Uterus (tissue), 4 donors: ENCODE measurements around the gene EPHA2. TPM values are rescaled to one million over a fixed set of nuclear protein-coding genes. Genes with fewer than 3 reads are reported as not detected.

ENCODE experiments used
- DNase-seq, 2 donors: peaks; one replicate each; pipeline ENCODE4 v3.0.0-alpha.2; 2019 to 2020
- H3K27ac ChIP-seq, 2 donors: fragments of 200-600 bp; sonication (generic); 1 replicate in 1 of 2; 2 replicates in 1 of 2; pipeline ENCODE4 v1.5.1; 2016 to 2018
- H3K27me3 ChIP-seq, 2 donors: fragments of 200-600 bp; sonication (generic); one replicate each; pipeline ENCODE4 v1.5.1; 2018 to 2019; ENCODE audit warnings: control low read depth in 1 of 2
- H3K36me3 ChIP-seq, 2 donors: fragments of 200-600 bp; sonication (generic); one replicate each; pipeline ENCODE4 v1.5.1; 2019; ENCODE audit warnings: control low read depth in 1 of 2
- H3K4me1 ChIP-seq, 2 donors: fragments of 200-600 bp; sonication (generic); one replicate each; pipeline ENCODE4 v1.5.1; 2018 to 2019; ENCODE audit warnings: control low read depth in 1 of 2
- H3K4me3 ChIP-seq, 2 donors: fragments of 200-600 bp; sonication (generic); 1 replicate in 1 of 2; 2 replicates in 1 of 2; pipeline ENCODE4 v1.5.1; 2018 to 2019; ENCODE audit warnings: mild to moderate bottlenecking in 1 of 2
- H3K9me3 ChIP-seq, 2 donors: fragments of 200-600 bp; sonication (generic); one replicate each; pipeline ENCODE4 v1.5.1; 2019; ENCODE audit warnings: control low read depth in 1 of 2
- CTCF ChIP-seq, 4 experiments: fragments of 200-600 bp in 2 of 4; fragments of 450-650 bp in 2 of 4; sonication (generic) in 2 of 4; IDR thresholded peaks; one replicate each; pipeline ENCODE4 v1.5.1; 2016 to 2019; ENCODE audit warnings: antibody characterized with exemption in 4 of 4, mild to moderate bottlenecking in 2 of 4, moderate library complexity in 1 of 4
- POLR2A ChIP-seq, 2 donors: fragments of 450-650 bp; IDR thresholded peaks; one replicate each; pipeline ENCODE4 v1.6.1; 2016; ENCODE audit warnings: antibody characterized with exemption in 2 of 2, mild to moderate bottlenecking in 1 of 2, moderate library complexity in 1 of 2
- intact Hi-C: fragments of 100-400 bp; cut with DNase I; formaldehyde crosslinking; loops from one replicate; pipeline ENCODE4 v1.15.1; 2023; ENCODE audit warnings: low total_unique reads
- total RNA-seq, 4 donors: library from RNA; depleted of rRNA in 3 of 4; stranded (reverse); fragments of >200 nt in 3 of 4; gene quantifications; one replicate each; pipeline versions ENCODE4 v1.1.0 to v1.2.4, GENCODE V29; 2014 to 2023
- donor health status: DM: yes; HTN: yes; CAD: no.

Gene EPHA2
- total RNA-seq, 4 donors from 2014 or later = 2.4 to 32.9 (median 16.3) TPM

GRCh38 chr1:16150508-16150907 lies 5.4 kb downstream of the EPHA2 start:
- Histone ChIP-seq H3K27ac (peak overlapping the region; percentile 92 to 98), H3K4me1 (peaks cover 0 to 19% of the 10 kb centered on the region in 2 donors), H3K36me3 (no peaks in the 10 kb centered on the region), H3K27me3 (no peaks in the 10 kb centered on the region), H3K9me3 (no peaks in the 10 kb centered on the region), H3K4me3 (no peak overlapping the region)
- no peak for DNase-seq
- TF ChIP-seq CTCF (IDR thresholded peaks at IDR 0.05) (no peak), POLR2A (IDR thresholded peaks at IDR 0.05) (no peak)
- intact Hi-C loops = no loop called here

- H3K36me3 ChIP-seq = no peaks in the 10 kb centered on the region
- TF ChIP-seq CTCF (IDR thresholded peaks at IDR 0.05) = no peak
- no peak for TF ChIP-seq POLR2A (IDR thresholded peaks at IDR 0.05)
- no peaks in the 10 kb centered on the region for H3K27me3 ChIP-seq
- no peak overlapping the region for H3K4me3 ChIP-seq
- peaks cover 0 to 25% of the 10 kb centered on the region in 2 donors for H3K4me1 ChIP-seq
- DNase-seq = no peak
- H3K27ac ChIP-seq = peak overlapping the region; percentile 92 to 98
- H3K9me3 ChIP-seq = no peaks in the 10 kb centered on the region
- intact Hi-C loops = no loop called here
Observed at GRCh38 chr1:16149702-16150488, 6.0 kb downstream of the EPHA2 start.

GRCh38 chr1:16149146-16149545 lies 6.7 kb downstream of the EPHA2 start:
- intact Hi-C loops = no loop called here
- Histone ChIP-seq H3K27ac (no peak overlapping the region), H3K4me3 (no peak overlapping the region), H3K36me3 (no peaks in the 10 kb centered on the region), H3K4me1 (peaks cover 0 to 32% of the 10 kb centered on the region in 2 donors), H3K27me3 (no peaks in the 10 kb centered on the region), H3K9me3 (no peaks in the 10 kb centered on the region)
- no peak for DNase-seq
- TF ChIP-seq CTCF (IDR thresholded peaks at IDR 0.05) = no peak

GRCh38 chr1:16148329-16149092 lies 7.4 kb downstream of the EPHA2 start:
- no peaks in the 10 kb centered on the region for H3K9me3 ChIP-seq
- TF ChIP-seq POLR2A (IDR thresholded peaks at IDR 0.05) (no peak), CTCF (IDR thresholded peaks at IDR 0.05) (no peak)
- H3K27me3 ChIP-seq = no peaks in the 10 kb centered on the region
- H3K27ac ChIP-seq = no peak overlapping the region
- intact Hi-C loops = no loop called here
- H3K4me3 ChIP-seq = no peak overlapping the region
- DNase-seq = no peak
- H3K36me3 ChIP-seq = no peaks in the 10 kb centered on the region
- H3K4me1 ChIP-seq = peaks cover 0 to 30% of the 10 kb centered on the region in 2 donors
